ENCODE data around the gene POLR2L. TPM values are rescaled to one million over a fixed set of nuclear protein-coding genes. Genes with fewer than 3 reads are reported as not detected.

POLR2L gene
- 128 and 134 TPM in 2 replicates for total RNA-seq
- long read RNA-seq, transcript POLR2L-201 (2 exons, 892 nt): major isoform, 28 of 28 reads
- long read RNA-seq, partial matches to known transcripts: 0 of 28 reads
- long read RNA-seq, other reads (novel, unspliced or antisense): 0 of 28 reads

DNA sequence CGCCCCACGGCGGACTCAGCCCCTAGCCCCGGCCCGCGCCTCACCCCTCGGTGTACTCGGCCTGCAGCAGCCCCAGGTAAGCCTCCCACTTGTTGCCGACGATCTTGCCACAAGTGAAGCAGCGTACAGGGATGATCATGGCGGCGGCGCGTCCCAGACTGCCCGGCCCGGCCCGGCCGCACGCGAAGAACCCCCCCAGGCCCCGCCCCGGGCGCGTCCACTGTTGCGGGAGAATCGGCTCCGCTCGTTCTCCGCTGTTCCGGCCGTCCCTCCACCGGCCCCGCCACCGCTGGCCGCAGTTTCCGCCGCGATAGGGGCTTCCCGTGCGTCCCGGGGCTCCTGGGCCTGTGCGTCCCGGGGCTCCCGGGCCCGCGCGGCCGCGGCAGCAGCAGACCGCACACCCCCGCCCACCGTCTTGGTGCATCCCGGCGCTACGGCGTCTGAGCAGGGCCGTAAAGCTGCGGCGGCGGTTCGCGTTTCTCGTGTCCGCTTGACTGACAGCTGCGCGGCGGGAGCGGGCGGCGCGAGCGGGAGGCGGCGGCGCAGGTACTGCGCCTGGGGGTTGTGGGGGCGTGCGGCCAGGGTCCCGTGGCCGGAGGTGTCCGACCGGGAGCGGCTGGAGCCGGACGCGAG, at the start of gene POLR2L, which contains the start of gene TSPAN4:
TSS of gene POLR2L (minus strand) at position 160 of the 633 bp plus-strand sequence. CDS start at position 139, 21 bp downstream.
TSS of gene TSPAN4 (plus strand) at position 483 of the 633 bp plus-strand sequence. CDS start 7,453 bp downstream, outside the sequence.
- Mint-ChIP-seq H3K4me1 (peaks cover 18% of the 10 kb centered on the region), H3K27me3 (ENCODE audit: low read depth) (peaks cover 10% of the 10 kb centered on the region), H3K27ac (ENCODE audit: unreplicated experiment) (peak within 1 kb of the TSS; percentile 43), H3K4me3 (peak within 1 kb of the TSS; percentile 92), H3K9me3 (no peaks in the 10 kb centered on the region), H3K36me3 (ENCODE audit: low read depth) (peaks cover 5% of the 10 kb centered on the region)
- TF ChIP-seq, protein P1, sequence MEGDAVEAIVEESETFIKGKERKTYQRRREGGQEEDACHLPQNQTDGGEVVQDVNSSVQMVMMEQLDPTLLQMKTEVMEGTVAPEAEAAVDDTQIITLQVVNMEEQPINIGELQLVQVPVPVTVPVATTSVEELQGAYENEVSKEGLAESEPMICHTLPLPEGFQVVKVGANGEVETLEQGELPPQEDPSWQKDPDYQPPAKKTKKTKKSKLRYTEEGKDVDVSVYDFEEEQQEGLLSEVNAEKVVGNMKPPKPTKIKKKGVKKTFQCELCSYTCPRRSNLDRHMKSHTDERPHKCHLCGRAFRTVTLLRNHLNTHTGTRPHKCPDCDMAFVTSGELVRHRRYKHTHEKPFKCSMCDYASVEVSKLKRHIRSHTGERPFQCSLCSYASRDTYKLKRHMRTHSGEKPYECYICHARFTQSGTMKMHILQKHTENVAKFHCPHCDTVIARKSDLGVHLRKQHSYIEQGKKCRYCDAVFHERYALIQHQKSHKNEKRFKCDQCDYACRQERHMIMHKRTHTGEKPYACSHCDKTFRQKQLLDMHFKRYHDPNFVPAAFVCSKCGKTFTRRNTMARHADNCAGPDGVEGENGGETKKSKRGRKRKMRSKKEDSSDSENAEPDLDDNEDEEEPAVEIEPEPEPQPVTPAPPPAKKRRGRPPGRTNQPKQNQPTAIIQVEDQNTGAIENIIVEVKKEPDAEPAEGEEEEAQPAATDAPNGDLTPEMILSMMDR (conservative IDR thresholded peaks at IDR 0.05): no peak
- peak; percentile 84 for DNase-seq (ENCODE audit: low read depth, low spot score)

DNA sequence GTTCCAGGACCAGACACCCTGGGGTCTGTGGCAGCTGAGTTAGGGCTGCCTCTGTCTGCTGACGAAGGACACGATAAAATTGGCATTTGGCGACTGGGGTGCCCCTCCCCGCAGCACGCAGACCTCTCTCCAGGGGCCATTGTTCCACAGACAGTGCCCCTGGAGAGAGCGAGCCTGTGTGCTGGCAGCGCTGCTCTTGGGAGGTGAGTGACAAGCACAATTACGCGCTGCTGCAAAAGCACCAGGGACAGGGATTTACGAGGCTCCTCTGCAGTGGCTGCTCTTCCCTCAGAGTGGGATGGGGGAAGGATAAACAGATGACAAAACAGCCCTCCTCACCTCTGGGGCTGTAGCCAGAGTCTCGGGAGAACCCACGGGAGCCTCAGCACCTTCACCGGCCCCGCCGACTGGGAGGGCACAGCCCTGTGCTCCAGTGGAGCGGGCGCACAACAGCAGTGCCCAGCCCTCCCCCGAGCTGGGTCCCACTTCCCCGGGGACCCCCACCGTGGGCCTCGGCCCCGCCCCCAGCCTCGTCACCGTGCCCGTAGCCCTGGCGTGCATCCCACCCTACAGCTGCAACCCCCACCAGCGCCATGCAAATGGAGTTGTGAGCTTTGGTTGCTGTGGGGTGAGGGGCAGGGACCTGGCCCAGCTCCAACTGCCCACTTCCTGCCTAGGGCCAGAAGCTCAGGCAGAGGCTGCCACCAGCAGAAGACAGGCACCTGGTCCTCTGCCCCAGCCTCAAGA, 48.6 kb upstream of the POLR2L start:
- TF ChIP-seq, protein P1 (conservative IDR thresholded peaks at IDR 0.05): no peak
- Mint-ChIP-seq H3K4me1 (no peaks in the 10 kb centered on the region), H3K9me3 (no peaks in the 10 kb centered on the region), H3K4me3 (no peak overlapping the region), H3K36me3 (ENCODE audit: low read depth) (peaks cover 7% of the 10 kb centered on the region), H3K27me3 (ENCODE audit: low read depth) (no peaks in the 10 kb centered on the region), H3K27ac (ENCODE audit: unreplicated experiment) (no peak overlapping the region)
- DNase-seq (ENCODE audit: low read depth, low spot score): no peak

DNA sequence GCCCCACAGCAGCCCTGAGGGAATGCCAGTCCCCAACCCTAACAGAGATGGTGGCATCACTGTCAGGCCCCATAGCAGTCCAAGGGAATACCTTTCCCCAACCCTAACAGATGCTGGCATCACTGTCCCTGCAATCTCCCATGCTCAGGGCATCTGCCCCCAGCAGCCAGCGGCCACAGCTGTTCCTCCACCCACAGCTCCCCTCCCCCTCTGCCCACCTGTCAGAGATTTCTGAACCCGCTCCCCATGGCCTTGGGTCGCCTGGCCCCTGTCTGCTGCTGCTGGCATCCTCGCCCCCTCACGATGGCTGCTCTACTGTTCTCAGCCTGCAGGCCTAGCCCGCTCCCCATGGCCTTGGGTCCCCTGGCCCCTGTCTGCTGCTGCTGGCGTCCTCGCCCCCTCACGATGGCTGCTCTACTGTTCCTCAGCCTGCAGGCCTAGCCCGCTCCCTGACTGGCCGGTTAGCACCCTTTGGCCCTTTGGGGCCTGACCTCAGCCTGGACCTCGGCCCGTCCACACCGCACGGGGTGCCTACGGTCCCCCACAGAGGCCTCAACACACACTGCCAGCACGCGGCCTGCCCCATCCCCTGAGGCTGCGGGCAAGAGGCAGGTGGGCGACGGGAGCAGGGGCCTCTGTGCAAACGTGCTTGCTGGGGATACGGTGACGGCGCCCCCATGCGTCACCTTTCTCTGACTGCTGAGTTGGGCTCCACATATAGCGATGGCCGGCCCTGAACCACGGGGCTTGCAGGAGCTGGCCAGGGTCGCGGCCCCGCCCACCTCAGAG, 47.6 kb upstream of the POLR2L start:
- Mint-ChIP-seq H3K4me1 (no peaks in the 10 kb centered on the region), H3K9me3 (no peaks in the 10 kb centered on the region), H3K36me3 (ENCODE audit: low read depth) (peaks cover 10% of the 10 kb centered on the region), H3K4me3 (no peak overlapping the region), H3K27ac (ENCODE audit: unreplicated experiment) (no peak overlapping the region), H3K27me3 (ENCODE audit: low read depth) (no peaks in the 10 kb centered on the region)
- DNase-seq (ENCODE audit: low read depth, low spot score): no peak
- TF ChIP-seq, protein P1 (conservative IDR thresholded peaks at IDR 0.05): no peak

DNA sequence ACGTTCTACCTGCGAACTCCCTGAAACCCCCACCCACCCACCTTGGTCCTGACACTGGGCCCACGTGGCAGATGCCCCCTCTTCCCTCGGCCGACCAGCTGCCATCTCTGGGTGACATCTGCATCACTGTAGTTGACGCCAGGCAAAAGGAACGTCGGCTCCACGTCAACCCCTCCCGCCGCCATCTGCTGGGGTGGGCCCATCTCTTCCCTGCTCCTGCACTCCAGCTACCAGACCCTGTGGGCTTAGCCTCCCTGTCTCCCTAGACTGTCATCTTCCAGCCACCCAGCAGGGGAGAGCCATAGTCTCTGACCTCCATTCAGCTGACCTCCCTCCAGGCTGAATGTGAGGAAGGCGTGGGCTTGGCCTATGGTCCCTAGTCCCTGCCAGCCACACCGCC, 46.9 kb upstream of the POLR2L start:
- peak overlapping the region; percentile 3 for H3K27ac Mint-ChIP-seq (ENCODE audit: unreplicated experiment)
- no peak for DNase-seq (ENCODE audit: low read depth, low spot score)
- H3K27me3 Mint-ChIP-seq (ENCODE audit: low read depth): no peaks in the 10 kb centered on the region
- TF ChIP-seq, protein P1 (conservative IDR thresholded peaks at IDR 0.05): no peak
- peaks cover 10% of the 10 kb centered on the region for H3K36me3 Mint-ChIP-seq (ENCODE audit: low read depth)
- H3K9me3 Mint-ChIP-seq: no peaks in the 10 kb centered on the region
- no peak overlapping the region for H3K4me3 Mint-ChIP-seq
- no peaks in the 10 kb centered on the region for H3K4me1 Mint-ChIP-seq
